ENCODE measurements around the gene ADAM23. TPM values are rescaled to one million over a fixed set of nuclear protein-coding genes. Genes with fewer than 3 reads are reported as not detected.

ADAM23 gene
- total RNA-seq, 1 donor from 2014 or later: 12.0 TPM

DNA sequence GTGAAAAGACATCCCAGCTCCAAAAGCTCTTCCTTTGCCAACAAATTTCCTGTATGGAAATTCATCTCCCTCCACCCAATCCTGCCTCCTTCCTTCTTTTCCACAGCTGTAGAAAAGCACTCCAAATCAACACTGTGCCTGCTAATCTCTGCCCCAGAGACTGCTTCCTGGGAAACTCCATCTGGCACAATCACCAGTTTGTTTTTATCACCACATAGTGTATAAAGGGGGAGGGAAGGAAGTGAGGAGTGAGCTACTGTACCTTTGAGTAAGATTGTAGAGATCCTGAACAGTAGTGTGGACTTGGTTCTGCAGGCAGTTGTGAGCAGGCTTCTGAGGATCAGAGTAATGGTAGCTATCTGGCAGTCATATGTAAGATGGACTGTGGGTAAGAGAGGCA lies 184.3 kb downstream of the ADAM23 start:
- TF ChIP-seq, protein P1, sequence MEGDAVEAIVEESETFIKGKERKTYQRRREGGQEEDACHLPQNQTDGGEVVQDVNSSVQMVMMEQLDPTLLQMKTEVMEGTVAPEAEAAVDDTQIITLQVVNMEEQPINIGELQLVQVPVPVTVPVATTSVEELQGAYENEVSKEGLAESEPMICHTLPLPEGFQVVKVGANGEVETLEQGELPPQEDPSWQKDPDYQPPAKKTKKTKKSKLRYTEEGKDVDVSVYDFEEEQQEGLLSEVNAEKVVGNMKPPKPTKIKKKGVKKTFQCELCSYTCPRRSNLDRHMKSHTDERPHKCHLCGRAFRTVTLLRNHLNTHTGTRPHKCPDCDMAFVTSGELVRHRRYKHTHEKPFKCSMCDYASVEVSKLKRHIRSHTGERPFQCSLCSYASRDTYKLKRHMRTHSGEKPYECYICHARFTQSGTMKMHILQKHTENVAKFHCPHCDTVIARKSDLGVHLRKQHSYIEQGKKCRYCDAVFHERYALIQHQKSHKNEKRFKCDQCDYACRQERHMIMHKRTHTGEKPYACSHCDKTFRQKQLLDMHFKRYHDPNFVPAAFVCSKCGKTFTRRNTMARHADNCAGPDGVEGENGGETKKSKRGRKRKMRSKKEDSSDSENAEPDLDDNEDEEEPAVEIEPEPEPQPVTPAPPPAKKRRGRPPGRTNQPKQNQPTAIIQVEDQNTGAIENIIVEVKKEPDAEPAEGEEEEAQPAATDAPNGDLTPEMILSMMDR (IDR thresholded peaks at IDR 0.05; ENCODE audit: unreplicated experiment): no peak
- no peak for DNase-seq (ENCODE audit: low spot score)
- no peak overlapping the region for H3K4me3 Mint-ChIP-seq (ENCODE audit: unreplicated experiment)
- no peaks in the 10 kb centered on the region for H3K27me3 Mint-ChIP-seq (ENCODE audit: unreplicated experiment)
- H3K36me3 Mint-ChIP-seq (ENCODE audit: low read depth, unreplicated experiment): no peaks in the 10 kb centered on the region
- no peak overlapping the region for H3K27ac Mint-ChIP-seq (ENCODE audit: unreplicated experiment)
- no peaks in the 10 kb centered on the region for H3K9me3 Mint-ChIP-seq (ENCODE audit: unreplicated experiment)
- H3K4me1 Mint-ChIP-seq (ENCODE audit: unreplicated experiment): peaks cover 7% of the 10 kb centered on the region

DNA sequence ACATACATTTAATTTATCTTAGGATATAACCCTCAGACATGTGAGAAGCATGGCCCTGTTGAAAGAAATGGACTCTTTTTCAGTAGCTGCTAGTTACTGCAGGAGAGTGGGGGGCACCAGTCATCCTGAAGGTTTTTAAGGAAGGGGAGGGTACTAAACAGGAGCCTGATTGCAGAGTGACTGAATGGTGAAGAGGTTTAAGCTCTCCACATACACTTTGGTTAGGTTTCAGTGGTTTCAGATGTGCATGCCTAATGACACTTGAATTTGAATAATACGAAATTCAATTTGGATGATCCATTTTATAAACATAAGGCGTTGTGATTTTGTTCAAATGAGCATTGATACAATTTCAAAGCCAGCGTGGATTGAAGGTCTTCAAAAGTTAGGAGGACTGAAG lies 188.0 kb downstream of the ADAM23 start:
- TF ChIP-seq, protein P1 (IDR thresholded peaks at IDR 0.05; ENCODE audit: unreplicated experiment): no peak
- no peaks in the 10 kb centered on the region for H3K27me3 Mint-ChIP-seq (ENCODE audit: unreplicated experiment)

DNA sequence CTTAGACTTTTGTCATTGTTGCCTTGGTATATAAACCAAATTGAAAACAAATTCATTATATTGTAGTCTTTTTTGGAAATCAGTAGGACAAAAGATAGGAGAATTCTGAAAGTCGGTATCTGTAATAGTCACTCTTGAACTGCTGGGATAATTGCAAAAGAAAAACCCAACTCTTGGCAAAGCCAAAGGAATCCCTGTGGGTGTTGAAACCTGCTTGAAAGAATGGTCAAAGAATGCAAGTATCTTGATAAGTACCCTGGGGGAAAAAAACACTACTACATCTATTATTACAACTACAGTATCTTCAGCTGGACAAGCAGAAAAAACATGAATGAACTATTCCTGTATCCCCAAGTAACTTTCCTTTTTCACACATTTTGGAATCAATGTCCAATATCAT lies 191.7 kb downstream of the ADAM23 start:
- Mint-ChIP-seq H3K9me3 (ENCODE audit: unreplicated experiment) (no peaks in the 10 kb centered on the region), H3K27ac (ENCODE audit: unreplicated experiment) (no peak overlapping the region), H3K36me3 (ENCODE audit: low read depth, unreplicated experiment) (no peaks in the 10 kb centered on the region), H3K4me1 (ENCODE audit: unreplicated experiment) (no peaks in the 10 kb centered on the region), H3K4me3 (ENCODE audit: unreplicated experiment) (no peak overlapping the region), H3K27me3 (ENCODE audit: unreplicated experiment) (no peaks in the 10 kb centered on the region)
- TF ChIP-seq, protein P1 (IDR thresholded peaks at IDR 0.05; ENCODE audit: unreplicated experiment): no peak
- DNase-seq (ENCODE audit: low spot score): no peak

More for the DNA sequence above, 188.0 kb downstream of the ADAM23 start:
- peaks cover 7% of the 10 kb centered on the region for H3K4me1 Mint-ChIP-seq (ENCODE audit: unreplicated experiment)
- no peak overlapping the region for H3K4me3 Mint-ChIP-seq (ENCODE audit: unreplicated experiment)
- DNase-seq (ENCODE audit: low spot score): no peak
- H3K9me3 Mint-ChIP-seq (ENCODE audit: unreplicated experiment): no peaks in the 10 kb centered on the region
- no peak overlapping the region for H3K27ac Mint-ChIP-seq (ENCODE audit: unreplicated experiment)
- H3K36me3 Mint-ChIP-seq (ENCODE audit: low read depth, unreplicated experiment): no peaks in the 10 kb centered on the region

DNA sequence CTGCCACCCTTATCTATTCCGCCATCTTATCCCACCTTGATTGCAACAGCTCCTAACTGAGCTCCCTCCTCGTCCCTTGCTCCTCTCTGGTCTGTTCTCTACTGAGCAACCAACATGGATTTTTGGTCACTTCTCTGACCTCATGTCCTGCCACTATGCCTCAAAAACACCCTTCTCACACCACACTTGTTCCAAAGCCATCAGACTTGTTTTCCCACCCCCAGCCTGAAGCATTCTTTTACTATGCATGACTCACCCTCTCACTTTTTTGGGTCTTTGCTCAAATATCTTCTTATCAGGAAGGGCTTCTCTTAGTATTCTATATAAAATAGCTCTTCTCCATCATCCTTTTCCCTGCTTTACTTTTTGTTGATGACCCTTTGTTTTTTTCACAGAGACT lies 196.3 kb downstream of the ADAM23 start:
- no peaks in the 10 kb centered on the region for H3K9me3 Mint-ChIP-seq (ENCODE audit: unreplicated experiment)
- TF ChIP-seq, protein P1 (IDR thresholded peaks at IDR 0.05; ENCODE audit: unreplicated experiment): no peak
- no peak for DNase-seq (ENCODE audit: low spot score)

DNA sequence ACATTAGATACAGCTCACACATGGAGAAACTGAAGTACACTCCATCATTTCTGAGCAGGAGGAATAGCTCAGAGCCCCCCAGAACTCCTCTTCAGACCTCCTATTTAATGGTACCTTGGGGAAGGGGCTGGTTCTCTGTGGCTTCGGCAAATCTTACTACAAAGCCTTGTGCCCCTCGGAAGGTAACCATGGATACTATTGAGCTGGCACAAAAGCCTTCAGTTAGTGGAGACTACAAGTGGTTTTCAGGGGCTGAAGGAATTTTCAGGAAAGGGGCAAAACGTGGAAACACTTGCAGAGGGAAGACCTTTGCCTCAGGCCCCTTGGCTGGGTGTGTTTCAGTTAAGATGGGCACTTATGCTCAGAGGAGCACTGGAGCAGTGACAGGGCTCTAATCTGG lies 197.9 kb downstream of the ADAM23 start:
- H3K27me3 Mint-ChIP-seq (ENCODE audit: unreplicated experiment): no peaks in the 10 kb centered on the region
- H3K4me3 Mint-ChIP-seq (ENCODE audit: unreplicated experiment): peak overlapping the region; percentile 17
- no peaks in the 10 kb centered on the region for H3K9me3 Mint-ChIP-seq (ENCODE audit: unreplicated experiment)
- H3K4me1 Mint-ChIP-seq (ENCODE audit: unreplicated experiment): peaks cover 2% of the 10 kb centered on the region
- no peak overlapping the region for H3K27ac Mint-ChIP-seq (ENCODE audit: unreplicated experiment)
- H3K36me3 Mint-ChIP-seq (ENCODE audit: low read depth, unreplicated experiment): no peaks in the 10 kb centered on the region
- no peak for DNase-seq (ENCODE audit: low spot score)
- TF ChIP-seq, protein P1 (IDR thresholded peaks at IDR 0.05; ENCODE audit: unreplicated experiment): no peak

More for the DNA sequence above, 196.3 kb downstream of the ADAM23 start:
- no peaks in the 10 kb centered on the region for H3K27me3 Mint-ChIP-seq (ENCODE audit: unreplicated experiment)
- H3K36me3 Mint-ChIP-seq (ENCODE audit: low read depth, unreplicated experiment): no peaks in the 10 kb centered on the region
- no peak overlapping the region for H3K27ac Mint-ChIP-seq (ENCODE audit: unreplicated experiment)
- no peak overlapping the region for H3K4me3 Mint-ChIP-seq (ENCODE audit: unreplicated experiment)
- H3K4me1 Mint-ChIP-seq (ENCODE audit: unreplicated experiment): peaks cover 2% of the 10 kb centered on the region
